ENCODE data around the gene DLX3.

DLX3 gene

DNA sequence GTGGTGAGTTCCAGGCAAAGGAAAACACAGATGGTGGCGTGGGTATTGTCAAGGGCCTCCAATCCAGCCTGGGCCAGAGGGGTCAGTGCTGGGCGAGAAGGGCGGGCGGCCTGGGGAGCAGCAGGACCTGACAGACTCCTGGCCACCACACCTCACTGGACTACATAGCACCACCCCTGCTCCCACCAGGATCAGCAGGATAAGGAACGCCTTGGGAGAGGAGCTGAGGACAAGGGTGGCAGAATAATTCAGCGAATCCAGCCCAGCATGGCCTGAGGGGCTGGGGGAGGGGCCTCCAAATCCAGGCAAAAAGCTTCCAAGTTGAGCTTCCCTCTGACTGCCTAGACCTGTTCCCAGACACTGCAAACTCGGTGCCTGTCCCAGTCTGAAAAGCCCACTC is 19.5 kb downstream of the DLX3 start:
- no peaks in the 10 kb centered on the region for H3K9me3 ChIP-seq (ENCODE audit: control insufficient read depth in 1 of 2, low read length in 2 of 2)
- no peak overlapping the region for H3K4me3 ChIP-seq (ENCODE audit: low read depth in 1 of 2, low read length in 2 of 2)
- H3K27me3 ChIP-seq (ENCODE audit: control insufficient read depth in 1 of 2, insufficient read depth in 2 of 2, low read length in 2 of 2) = peaks cover 64 to 82% of the 10 kb centered on the region in 2 donors
- H3K4me1 ChIP-seq (ENCODE audit: control insufficient read depth in 1 of 2, insufficient read depth in 2 of 2, low read length in 2 of 2) = peaks cover 5 to 8% of the 10 kb centered on the region in 2 donors
- no peak overlapping the region for H3K27ac ChIP-seq (ENCODE audit: low read depth, low read length)
- no peaks in the 10 kb centered on the region for H3K36me3 ChIP-seq (ENCODE audit: control insufficient read depth in 1 of 2, insufficient read depth in 2 of 2, low read length in 2 of 2)
- H3K9ac ChIP-seq (ENCODE audit: low read depth in 1 of 2, low read length in 2 of 2) = no peak overlapping the region

GRCh38 chr17:49973271-49973615 is 21.8 kb downstream of the DLX3 start:
- peaks cover 74 to 82% of the 10 kb centered on the region in 2 donors for H3K27me3 ChIP-seq (ENCODE audit: control insufficient read depth in 1 of 2, insufficient read depth in 2 of 2, low read length in 2 of 2)
- H3K9me3 ChIP-seq (ENCODE audit: control insufficient read depth in 1 of 2, low read length in 2 of 2) = no peaks in the 10 kb centered on the region
- no peak overlapping the region for H3K9ac ChIP-seq (ENCODE audit: low read depth in 1 of 2, low read length in 2 of 2)
- H3K27ac ChIP-seq (ENCODE audit: low read depth, low read length) = no peak overlapping the region
- H3K36me3 ChIP-seq (ENCODE audit: control insufficient read depth in 1 of 2, insufficient read depth in 2 of 2, low read length in 2 of 2) = no peaks in the 10 kb centered on the region
- no peak overlapping the region for H3K4me3 ChIP-seq (ENCODE audit: low read depth in 1 of 2, low read length in 2 of 2)
- H3K4me1 ChIP-seq (ENCODE audit: control insufficient read depth in 1 of 2, insufficient read depth in 2 of 2, low read length in 2 of 2) = peaks cover 11 to 22% of the 10 kb centered on the region in 2 donors

GRCh38 chr17:49972486-49973270 is 22.3 kb downstream of the DLX3 start:
- H3K27ac ChIP-seq (ENCODE audit: low read depth, low read length) = no peak overlapping the region
- H3K4me1 ChIP-seq (ENCODE audit: control insufficient read depth in 1 of 2, insufficient read depth in 2 of 2, low read length in 2 of 2) = peaks cover 11 to 25% of the 10 kb centered on the region in 2 donors
- peaks cover 80 to 82% of the 10 kb centered on the region in 2 donors for H3K27me3 ChIP-seq (ENCODE audit: control insufficient read depth in 1 of 2, insufficient read depth in 2 of 2, low read length in 2 of 2)
- no peaks in the 10 kb centered on the region for H3K9me3 ChIP-seq (ENCODE audit: control insufficient read depth in 1 of 2, low read length in 2 of 2)
- H3K4me3 ChIP-seq (ENCODE audit: low read depth in 1 of 2, low read length in 2 of 2) = no peak overlapping the region
- H3K9ac ChIP-seq (ENCODE audit: low read depth in 1 of 2, low read length in 2 of 2) = no peak overlapping the region
- no peaks in the 10 kb centered on the region for H3K36me3 ChIP-seq (ENCODE audit: control insufficient read depth in 1 of 2, insufficient read depth in 2 of 2, low read length in 2 of 2)

DNA sequence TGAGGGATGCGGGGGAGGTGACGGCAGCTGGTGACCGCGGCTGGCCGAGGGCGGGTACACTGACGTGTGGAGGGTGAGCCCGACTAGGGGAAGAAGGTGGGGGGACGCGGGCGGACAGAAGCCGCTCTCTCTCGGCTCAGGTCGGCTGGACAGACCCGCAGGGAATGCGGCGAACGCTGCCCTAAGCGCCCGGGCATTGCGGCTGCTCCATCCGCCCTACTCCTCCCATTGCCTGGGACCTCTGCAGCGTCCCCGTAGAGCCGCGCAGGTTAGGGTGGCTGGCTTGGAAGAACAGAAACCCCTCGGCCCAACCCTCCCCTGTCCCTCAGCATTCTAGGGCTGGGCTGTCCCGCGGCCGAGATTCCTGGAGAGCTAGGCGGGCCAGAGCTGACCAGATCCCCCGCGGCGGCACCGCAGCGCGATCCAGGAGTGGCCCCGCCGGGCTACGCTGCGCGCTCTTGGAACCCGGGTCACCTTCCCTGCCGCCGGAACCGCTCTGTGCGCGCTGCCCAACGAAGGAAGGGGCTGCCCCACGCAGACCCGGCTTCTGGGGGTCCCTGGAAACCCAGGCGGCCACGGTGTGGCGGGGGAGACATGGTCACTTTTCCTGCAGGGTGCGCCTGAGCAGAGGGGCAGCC is 23.1 kb downstream of the DLX3 start:
- no peaks in the 10 kb centered on the region for H3K9me3 ChIP-seq (ENCODE audit: control insufficient read depth in 1 of 2, low read length in 2 of 2)
- no peak overlapping the region for H3K4me3 ChIP-seq (ENCODE audit: low read depth in 1 of 2, low read length in 2 of 2)
- no peak overlapping the region for H3K27ac ChIP-seq (ENCODE audit: low read depth, low read length)

GRCh38 chr17:49971199-49971847 is 23.7 kb downstream of the DLX3 start:
- Histone ChIP-seq H3K36me3 (ENCODE audit: control insufficient read depth in 1 of 2, insufficient read depth in 2 of 2, low read length in 2 of 2) (no peaks in the 10 kb centered on the region), H3K9me3 (ENCODE audit: control insufficient read depth in 1 of 2, low read length in 2 of 2) (no peaks in the 10 kb centered on the region), H3K9ac (ENCODE audit: low read depth in 1 of 2, low read length in 2 of 2) (no peak overlapping the region), H3K27me3 (ENCODE audit: control insufficient read depth in 1 of 2, insufficient read depth in 2 of 2, low read length in 2 of 2) (peaks cover 84 to 86% of the 10 kb centered on the region in 2 donors), H3K27ac (ENCODE audit: low read depth, low read length) (no peak overlapping the region), H3K4me3 (ENCODE audit: low read depth in 1 of 2, low read length in 2 of 2) (no peak overlapping the region), H3K4me1 (ENCODE audit: control insufficient read depth in 1 of 2, insufficient read depth in 2 of 2, low read length in 2 of 2) (peaks cover 11 to 25% of the 10 kb centered on the region in 2 donors)

More for the DNA sequence above, 23.1 kb downstream of the DLX3 start:
- H3K27me3 ChIP-seq (ENCODE audit: control insufficient read depth in 1 of 2, insufficient read depth in 2 of 2, low read length in 2 of 2) = peaks cover 80 to 84% of the 10 kb centered on the region in 2 donors
- peaks cover 11 to 25% of the 10 kb centered on the region in 2 donors for H3K4me1 ChIP-seq (ENCODE audit: control insufficient read depth in 1 of 2, insufficient read depth in 2 of 2, low read length in 2 of 2)
- H3K36me3 ChIP-seq (ENCODE audit: control insufficient read depth in 1 of 2, insufficient read depth in 2 of 2, low read length in 2 of 2) = no peaks in the 10 kb centered on the region
- no peak overlapping the region for H3K9ac ChIP-seq (ENCODE audit: low read depth in 1 of 2, low read length in 2 of 2)

DNA sequence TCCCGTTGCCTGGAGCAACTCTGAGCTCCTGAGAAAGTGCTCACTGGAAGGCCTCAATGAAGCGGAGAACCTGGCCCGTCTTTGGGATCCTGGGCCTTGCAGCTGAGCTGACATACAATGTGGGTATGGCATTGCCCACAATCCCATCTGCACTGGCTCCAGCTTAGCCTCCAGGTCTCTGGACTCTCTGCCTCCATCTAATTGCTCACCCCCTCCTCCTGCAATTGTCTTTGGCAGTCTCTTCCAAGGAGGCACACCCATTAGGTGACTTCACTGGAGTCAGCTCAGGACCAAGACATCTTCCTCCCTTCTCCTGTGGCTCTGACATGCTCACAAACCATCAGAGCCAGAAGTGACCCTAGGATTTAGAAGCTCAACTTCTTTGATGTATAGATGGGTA is 24.5 kb downstream of the DLX3 start:
- no peaks in the 10 kb centered on the region for H3K9me3 ChIP-seq (ENCODE audit: control insufficient read depth in 1 of 2, low read length in 2 of 2)
- H3K27ac ChIP-seq (ENCODE audit: low read depth, low read length) = no peak overlapping the region
- no peak overlapping the region for H3K4me3 ChIP-seq (ENCODE audit: low read depth in 1 of 2, low read length in 2 of 2)
- no peak overlapping the region for H3K9ac ChIP-seq (ENCODE audit: low read depth in 1 of 2, low read length in 2 of 2)
- peaks cover 11 to 25% of the 10 kb centered on the region in 2 donors for H3K4me1 ChIP-seq (ENCODE audit: control insufficient read depth in 1 of 2, insufficient read depth in 2 of 2, low read length in 2 of 2)
- H3K36me3 ChIP-seq (ENCODE audit: control insufficient read depth in 1 of 2, insufficient read depth in 2 of 2, low read length in 2 of 2) = no peaks in the 10 kb centered on the region
- H3K27me3 ChIP-seq (ENCODE audit: control insufficient read depth in 1 of 2, insufficient read depth in 2 of 2, low read length in 2 of 2) = peaks cover 87 to 92% of the 10 kb centered on the region in 2 donors

- Histone ChIP-seq H3K9me3 (ENCODE audit: control insufficient read depth in 1 of 2, low read length in 2 of 2) (no peaks in the 10 kb centered on the region), H3K36me3 (ENCODE audit: control insufficient read depth in 1 of 2, insufficient read depth in 2 of 2, low read length in 2 of 2) (no peaks in the 10 kb centered on the region), H3K27me3 (ENCODE audit: control insufficient read depth in 1 of 2, insufficient read depth in 2 of 2, low read length in 2 of 2) (peaks cover 87 to 92% of the 10 kb centered on the region in 2 donors), H3K4me3 (ENCODE audit: low read depth in 1 of 2, low read length in 2 of 2) (no peak overlapping the region), H3K27ac (ENCODE audit: low read depth, low read length) (no peak overlapping the region), H3K4me1 (ENCODE audit: control insufficient read depth in 1 of 2, insufficient read depth in 2 of 2, low read length in 2 of 2) (peaks cover 11 to 25% of the 10 kb centered on the region in 2 donors), H3K9ac (ENCODE audit: low read depth in 1 of 2, low read length in 2 of 2) (no peak overlapping the region)
Measured at GRCh38 chr17:49969795-49970389, 25.1 kb downstream of the DLX3 start.

DNA sequence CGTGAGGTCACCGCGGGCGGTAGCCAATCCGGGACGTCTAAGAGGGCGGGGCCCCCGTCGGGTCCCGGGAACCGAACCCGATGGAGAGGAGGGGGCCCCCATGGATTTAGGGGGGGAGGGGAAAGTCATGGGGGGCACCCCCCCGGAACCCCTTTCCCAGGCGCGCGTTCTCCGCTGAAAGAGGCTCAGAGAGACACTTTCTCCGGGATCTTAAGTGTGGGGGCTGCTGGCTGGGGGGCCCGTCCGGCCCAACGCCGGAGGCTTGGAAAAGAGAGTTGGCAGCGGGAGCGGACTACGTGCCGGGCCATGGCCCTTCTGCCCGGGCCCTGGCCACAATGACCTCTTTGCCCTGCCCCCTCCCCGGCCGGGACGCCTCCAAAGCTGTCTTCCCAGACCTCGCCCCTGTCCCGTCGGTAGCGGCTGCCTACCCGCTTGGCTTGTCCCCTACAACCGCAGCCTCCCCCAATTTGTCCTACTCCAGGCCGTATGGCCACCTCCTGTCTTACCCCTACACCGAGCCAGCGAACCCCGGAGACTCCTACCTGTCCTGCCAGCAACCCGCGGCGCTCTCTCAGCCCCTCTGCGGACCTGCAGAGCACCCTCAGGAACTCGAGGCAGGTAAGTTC is 25.8 kb downstream of the DLX3 start, which contains the start of gene DLX4:
Gene DLX4 (plus strand): TSS at position 57 of the 626 bp plus-strand sequence. CDS start 279 bp downstream, at position 336.
- Histone ChIP-seq H3K4me1 (ENCODE audit: control insufficient read depth in 1 of 2, insufficient read depth in 2 of 2, low read length in 2 of 2) (peaks cover 11 to 25% of the 10 kb centered on the region in 2 donors), H3K9ac (ENCODE audit: low read depth in 1 of 2, low read length in 2 of 2) (peak within 1 kb of the TSS in 1 of 2 donors; percentile 38), H3K4me3 (ENCODE audit: low read depth in 1 of 2, low read length in 2 of 2) (peak within 1 kb of the TSS; percentile 74 to 79)

GRCh38 chr17:49968405-49969133 is 26.5 kb downstream of the DLX3 start:
- peak overlapping the region; percentile 74 to 79 for H3K4me3 ChIP-seq (ENCODE audit: low read depth in 1 of 2, low read length in 2 of 2)
- peak overlapping the region in 1 of 2 donors; percentile 38 for H3K9ac ChIP-seq (ENCODE audit: low read depth in 1 of 2, low read length in 2 of 2)
- H3K4me1 ChIP-seq (ENCODE audit: control insufficient read depth in 1 of 2, insufficient read depth in 2 of 2, low read length in 2 of 2) = peaks cover 11 to 25% of the 10 kb centered on the region in 2 donors
- H3K27me3 ChIP-seq (ENCODE audit: control insufficient read depth in 1 of 2, insufficient read depth in 2 of 2, low read length in 2 of 2) = peaks cover 88 to 92% of the 10 kb centered on the region in 2 donors
- no peaks in the 10 kb centered on the region for H3K36me3 ChIP-seq (ENCODE audit: control insufficient read depth in 1 of 2, insufficient read depth in 2 of 2, low read length in 2 of 2)
- H3K27ac ChIP-seq (ENCODE audit: low read depth, low read length) = no peak overlapping the region
- no peaks in the 10 kb centered on the region for H3K9me3 ChIP-seq (ENCODE audit: control insufficient read depth in 1 of 2, low read length in 2 of 2)

More for the DNA sequence above, 25.8 kb downstream of the DLX3 start, which contains the start of gene DLX4:
- Histone ChIP-seq H3K36me3 (ENCODE audit: control insufficient read depth in 1 of 2, insufficient read depth in 2 of 2, low read length in 2 of 2) (no peaks in the 10 kb centered on the region), H3K9me3 (ENCODE audit: control insufficient read depth in 1 of 2, low read length in 2 of 2) (no peaks in the 10 kb centered on the region), H3K27me3 (ENCODE audit: control insufficient read depth in 1 of 2, insufficient read depth in 2 of 2, low read length in 2 of 2) (peaks cover 88 to 92% of the 10 kb centered on the region in 2 donors), H3K27ac (ENCODE audit: low read depth, low read length) (no peak within 1 kb of the TSS)

Data from duodenal mucosa (tissue), 2 donors.